Measurements from ENCODE around the gene GCFC2.
A peak's percentile ranks its signal among the peaks of the same experiment; 100 is the strongest.

Gene GCFC2

GRCh38 chr2:75632091-75632701 is 78.5 kb downstream of the GCFC2 start:
- DNase-seq (ENCODE audit: extremely low read depth in 1 of 2, low read depth in 1 of 2): no peak

- DNase-seq (ENCODE audit: extremely low read depth in 1 of 2, low read depth in 1 of 2): peak in 1 of 2 donors; percentile 39
Observed at GRCh38 chr2:75627902-75628504, 82.7 kb downstream of the GCFC2 start.

DNA sequence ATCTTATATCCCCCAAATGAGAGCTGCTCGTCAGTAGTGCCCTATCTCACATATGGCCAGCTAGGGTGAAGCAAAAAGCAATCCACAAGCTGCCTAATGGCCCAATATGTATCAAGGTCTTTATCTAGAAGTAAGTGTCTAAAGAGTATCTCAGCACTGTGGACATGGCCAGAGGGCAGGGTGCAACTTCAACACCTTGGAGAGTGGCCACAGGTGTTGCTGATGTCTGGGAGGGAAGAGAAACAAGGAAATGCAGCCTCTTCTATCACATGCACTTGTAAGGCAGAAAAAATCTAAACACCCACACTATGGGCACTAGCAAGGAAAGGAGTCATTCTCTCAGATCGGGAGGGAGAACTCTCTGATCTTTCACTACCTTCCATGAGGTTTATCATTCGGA is 87.8 kb downstream of the GCFC2 start:
- DNase-seq (ENCODE audit: extremely low read depth in 1 of 2, low read depth in 1 of 2): no peak

GRCh38 chr2:75622500-75622899 is 88.2 kb downstream of the GCFC2 start:
- no peak for DNase-seq (ENCODE audit: extremely low read depth in 1 of 2, low read depth in 1 of 2)

DNA sequence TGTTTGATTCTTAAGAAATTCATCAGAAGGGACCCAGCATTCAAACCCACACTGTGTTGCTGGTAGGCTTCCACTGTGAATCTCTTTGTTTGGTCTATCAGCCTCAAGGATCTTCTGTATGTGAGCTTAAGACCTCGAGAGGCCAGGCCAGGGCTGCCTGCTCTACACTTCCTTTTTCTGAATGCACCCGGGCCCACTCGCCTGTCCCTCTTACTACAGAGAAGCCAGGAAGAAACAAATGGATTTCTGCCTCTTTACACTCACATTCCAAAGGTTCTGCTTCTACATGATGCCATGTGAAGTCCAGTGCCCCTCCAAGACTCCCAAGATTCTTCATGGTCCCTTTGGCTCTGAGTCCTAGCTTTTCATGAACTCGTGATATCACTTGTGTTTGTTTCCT is 89.5 kb downstream of the GCFC2 start:
- DNase-seq (ENCODE audit: extremely low read depth in 1 of 2, low read depth in 1 of 2): no peak

- DNase-seq (ENCODE audit: extremely low read depth in 1 of 2, low read depth in 1 of 2): no peak
Observed at GRCh38 chr2:75619956-75620740, 90.6 kb downstream of the GCFC2 start.

- DNase-seq (ENCODE audit: extremely low read depth in 1 of 2, low read depth in 1 of 2): no peak
Observed at GRCh38 chr2:75616933-75617332, 93.8 kb downstream of the GCFC2 start.

- DNase-seq (ENCODE audit: extremely low read depth in 1 of 2, low read depth in 1 of 2): no peak
Observed at GRCh38 chr2:75616406-75616805, 94.3 kb downstream of the GCFC2 start.

DNA sequence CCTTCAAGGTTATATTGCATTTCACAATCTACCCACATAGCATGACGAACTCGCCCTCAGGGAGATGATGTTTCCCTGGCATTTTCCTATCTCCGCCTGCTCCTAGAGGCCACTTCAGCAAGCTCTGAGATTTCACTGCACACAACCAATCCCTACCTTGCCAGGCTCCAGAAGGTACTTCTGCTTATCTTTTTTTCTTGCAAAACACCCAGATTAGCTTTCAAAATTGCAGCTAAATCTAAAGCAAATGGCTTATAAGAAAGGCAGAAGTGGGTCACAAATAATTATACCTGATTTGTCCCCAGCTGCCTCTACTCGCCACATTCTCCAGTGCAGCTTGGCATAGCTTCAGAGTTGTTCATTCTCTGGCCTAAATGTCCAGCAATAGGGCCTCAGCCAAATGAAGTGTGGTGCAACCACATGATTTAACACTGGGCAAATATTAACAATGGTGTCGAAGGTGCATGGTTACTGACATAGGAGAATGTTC is 96.5 kb downstream of the GCFC2 start:
- no peak for DNase-seq (ENCODE audit: extremely low read depth in 1 of 2, low read depth in 1 of 2)

DNA sequence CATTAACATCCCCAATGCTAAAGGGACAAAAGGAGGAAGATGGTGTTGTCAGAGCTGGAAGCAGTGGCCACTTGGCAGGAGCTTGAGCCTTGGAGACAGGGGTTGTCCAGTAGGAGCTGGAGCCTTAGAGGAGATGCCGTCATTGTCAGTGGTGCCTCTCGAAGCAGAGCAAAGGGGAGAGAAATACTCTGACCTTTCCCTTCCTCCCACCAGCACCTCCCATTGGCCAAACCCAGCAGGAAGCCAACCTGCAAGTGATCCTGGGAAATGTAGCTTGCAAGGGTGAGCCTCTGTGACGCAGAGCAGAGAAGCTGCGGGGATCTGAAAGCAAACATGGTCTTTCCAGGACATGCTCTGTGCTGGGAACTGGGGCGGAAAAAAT is 97.9 kb downstream of the GCFC2 start:
- no peak for DNase-seq (ENCODE audit: extremely low read depth in 1 of 2, low read depth in 1 of 2)

Measured in stimulated activated CD8-positive, alpha-beta memory T cell treated with anti-CD3 and anti-CD28 coated beads, Interleukin-7, amount 100 ng/mL, for 48 hours (primary cell).